ENCODE results near the gene ADGB. TPM values are rescaled to one million over a fixed set of nuclear protein-coding genes. Genes with fewer than 3 reads are reported as not detected.

The ADGB gene
- total and polyA plus RNA-seq, 2 of the 13 experiments (the other 11 are each of a cell fraction or from before 2014, with no cell fraction given), result not detected

DNA sequence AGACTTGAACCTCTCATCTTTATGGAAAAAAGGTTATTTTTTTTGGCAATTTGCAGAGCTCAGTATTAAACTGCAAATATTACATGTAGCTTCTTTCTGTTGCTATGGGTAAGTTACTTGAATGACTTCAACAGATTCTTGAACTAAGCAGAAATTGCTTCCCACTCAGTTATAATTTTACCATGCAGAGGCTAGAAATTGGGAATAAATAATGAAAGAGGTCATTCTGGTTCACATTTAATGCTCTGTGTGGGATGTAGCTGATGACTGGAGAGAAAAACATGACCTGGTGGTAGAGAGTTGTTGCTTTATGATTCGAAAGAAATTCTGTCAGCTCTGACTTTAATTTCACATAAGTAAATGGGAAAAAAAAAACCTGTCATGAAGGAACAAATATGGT is 16.8 kb upstream of the ADGB start (continued):
- TF ChIP-seq WIZ (CRISPR knock-in tag; IDR thresholded peaks at IDR 0.05) (no peak), SRSF1 (optimal IDR thresholded peaks at IDR 0.05; ENCODE audit: low read depth, low read length) (no peak), MATR3 (CRISPR knock-in tag; IDR thresholded peaks at IDR 0.05) (no peak), POLR2A (IDR thresholded peaks at IDR 0.05; ENCODE audit: insufficient read depth in 1 of 2, low read depth in 2 of 2, low read length in 2 of 2) (no peak), ZNF879 (CRISPR knock-in tag; IDR thresholded peaks at IDR 0.05) (no peak), SETDB1 (CRISPR knock-in tag; IDR thresholded peaks at IDR 0.05; ENCODE audit: borderline replicate concordance) (no peak), AKAP8 (CRISPR knock-in tag; IDR thresholded peaks at IDR 0.05) (no peak), ZBTB8A (CRISPR knock-in tag; IDR thresholded peaks at IDR 0.05; ENCODE audit: borderline replicate concordance, low read depth) (no peak), MEIS2 (CRISPR knock-in tag; IDR thresholded peaks at IDR 0.05) (no peak)

GRCh38 chr6:146582857-146583256 is 15.9 kb upstream of the ADGB start:
- Histone ChIP-seq H3K9ac (ENCODE audit: insufficient read depth, low read depth, low read length) (no peak overlapping the region), H3K4me2 (ENCODE audit: low read depth, low read length) (no peak overlapping the region), H3K36me3 (replicated peaks in 1 of 2; ENCODE audit: control insufficient read depth in 1 of 2, insufficient read depth in 2 of 2, low read length in 2 of 2) (no peaks in the 10 kb centered on the region), H4K20me1 (ENCODE audit: insufficient read depth, low read length) (no peaks in the 10 kb centered on the region), H2AFZ (ENCODE audit: low read length) (no peak overlapping the region), H3K79me2 (ENCODE audit: insufficient read depth, low read length) (no peaks in the 10 kb centered on the region), H3K4me1 (ENCODE audit: insufficient read depth, low read length) (no peaks in the 10 kb centered on the region), H3K4me3 (replicated peaks in 1 of 3; ENCODE audit: insufficient read depth in 1 of 3, low read depth in 2 of 3, low read length in 3 of 3) (no peak overlapping the region), H3K9me3 (ENCODE audit: low read length) (no peaks in the 10 kb centered on the region), H3K27ac (ENCODE audit: extremely low read length, insufficient read depth, low read length) (no peak overlapping the region), H3K27me3 (ENCODE audit: control insufficient read depth in 1 of 2, insufficient read depth in 2 of 2, low read length in 2 of 2) (no peaks in the 10 kb centered on the region)
- intact Hi-C loops (cut with micrococcal nuclease; ENCODE audit: unreplicated experiment) (no loop called here), in situ Hi-C loops (cut with HindIII; ENCODE audit: extremely low pct_ligation_motif_present, low pct_unique_long_range_greater_than_20kb) (no loop called here)
- no peak for ATAC-seq
- BruUV-seq (replicated peaks), result no TSS peak
- under 1% methylated on average over 5 of the region's 5 CpGs for WGBS (ENCODE audit: low lambda C conversion rate)
- ChIA-PET POLR2A (no interaction called here), CTCF (ENCODE audit: low intra/inter-chr PET ratio, low total read pairs) (no interaction called here)
- TF ChIP-seq BRD4 (CRISPR knock-in tag; IDR thresholded peaks at IDR 0.05) (no peak), LCORL (IDR thresholded peaks at IDR 0.05) (0 out of 2 replicates have a peak, but pooled peaks have one; percentile 9), LCORL (CRISPR knock-in tag; IDR thresholded peaks at IDR 0.05) (no peak)
- DNase-seq (ENCODE audit: low spot score), result no peak
- FAIRE-seq, result no peak

Data from HepG2 (cell line).